ENCODE data around the gene WDR74.

The WDR74 gene

GRCh38 chr11:62880803-62881578, 41.6 kb upstream of the WDR74 start, which contains the start of gene SLC3A2:
TSS of gene SLC3A2 (plus strand) at chr11:62880896. CDS start at chr11:62881024, 128 bp downstream.
- H3K9me3 ChIP-seq (replicated peaks in 1 of 2; ENCODE audit: control insufficient read depth in 2 of 2, insufficient read depth in 1 of 2, low read depth in 1 of 2, low read length in 2 of 2): no peaks in the 10 kb centered on the region
- DNase-seq (ENCODE audit: low spot score): peak; percentile 86
- H4K91ac ChIP-seq (ENCODE audit: low read depth, low read length, poor library complexity): peak within 1 kb of the TSS; percentile 94
- H2AK5ac ChIP-seq (ENCODE audit: low read depth, low read length): peak within 1 kb of the TSS; percentile 97
- peak within 1 kb of the TSS; percentile 96 for H3K27ac ChIP-seq (replicated peaks; ENCODE audit: low read length)
- H3K18ac ChIP-seq (ENCODE audit: low read length): peak within 1 kb of the TSS; percentile 99
- peak within 1 kb of the TSS; percentile 98 for H2BK5ac ChIP-seq (ENCODE audit: low read length)
- H2BK12ac ChIP-seq (ENCODE audit: low read length): peak within 1 kb of the TSS; percentile 92
- H3K14ac ChIP-seq (ENCODE audit: low read length): peak within 1 kb of the TSS; percentile 99
- H3K4me2 ChIP-seq (ENCODE audit: insufficient read depth, low read length, poor library complexity, severe bottlenecking): peak within 1 kb of the TSS; percentile 54
- peak within 1 kb of the TSS; percentile 82 to 93 for H3K4me3 ChIP-seq (ENCODE audit: low read length in 2 of 2)
- H3K27me3 ChIP-seq (ENCODE audit: control insufficient read depth in 3 of 3, insufficient read depth in 3 of 3, low read depth in 1 of 3, low read length in 3 of 3): no peaks in the 10 kb centered on the region
- peaks cover 16 to 36% of the 10 kb centered on the region in 2 donors for H3K4me1 ChIP-seq (ENCODE audit: control insufficient read depth in 2 of 2, insufficient read depth in 1 of 2, low read depth in 1 of 2, low read length in 2 of 2)
- WGBS, 2 donors (ENCODE audit: extremely low coverage in 2 of 2, insufficient read length in 2 of 2, insufficient replicate concordance in 1 of 2): no CpG with 5 or more reads among the region's 69 CpGs
- H3K9ac ChIP-seq (ENCODE audit: low read depth, low read length, poor library complexity): peak within 1 kb of the TSS; percentile 100
- H2BK120ac ChIP-seq (ENCODE audit: low read depth, low read length): peak within 1 kb of the TSS; percentile 62
- H2AFZ ChIP-seq (ENCODE audit: low read length): peak within 1 kb of the TSS; percentile 55
- no peak within 1 kb of the TSS for H4K8ac ChIP-seq (ENCODE audit: low read depth, low read length)
- H3K79me1 ChIP-seq (ENCODE audit: low read depth, low read length): peaks cover 15% of the 10 kb centered on the region
- peak within 1 kb of the TSS; percentile 60 for H2BK15ac ChIP-seq (ENCODE audit: low read length)
- H3K4ac ChIP-seq (ENCODE audit: low read length): peak within 1 kb of the TSS; percentile 72
- peaks cover 44 to 84% of the 10 kb centered on the region in 2 donors for H3K36me3 ChIP-seq (replicated peaks in 1 of 2; ENCODE audit: control insufficient read depth in 2 of 2, insufficient read depth in 2 of 2, low read length in 2 of 2)
- H3K23ac ChIP-seq (ENCODE audit: low read depth, low read length, poor library complexity): peak within 1 kb of the TSS; percentile 100

GRCh38 chr11:62880231-62880802, 40.9 kb upstream of the WDR74 start:
- peak overlapping the region; percentile 96 for H3K27ac ChIP-seq (replicated peaks; ENCODE audit: low read length)
- H3K4me3 ChIP-seq (ENCODE audit: low read length in 2 of 2): peak overlapping the region; percentile 70 to 82
- peak overlapping the region; percentile 54 for H3K4me2 ChIP-seq (ENCODE audit: insufficient read depth, low read length, poor library complexity, severe bottlenecking)
- H3K9ac ChIP-seq (ENCODE audit: low read depth, low read length, poor library complexity): peak overlapping the region; percentile 100
- H3K36me3 ChIP-seq (replicated peaks in 1 of 2; ENCODE audit: control insufficient read depth in 2 of 2, insufficient read depth in 2 of 2, low read length in 2 of 2): peaks cover 38 to 82% of the 10 kb centered on the region in 2 donors
- peaks cover 16 to 34% of the 10 kb centered on the region in 2 donors for H3K4me1 ChIP-seq (ENCODE audit: control insufficient read depth in 2 of 2, insufficient read depth in 1 of 2, low read depth in 1 of 2, low read length in 2 of 2)
- H2AFZ ChIP-seq (ENCODE audit: low read length): peak overlapping the region; percentile 55
- H2BK5ac ChIP-seq (ENCODE audit: low read length): peak overlapping the region; percentile 85
- H2BK15ac ChIP-seq (ENCODE audit: low read length): peak overlapping the region; percentile 60
- no peak overlapping the region for H4K8ac ChIP-seq (ENCODE audit: low read depth, low read length)
- H3K9me3 ChIP-seq (replicated peaks in 1 of 2; ENCODE audit: control insufficient read depth in 2 of 2, insufficient read depth in 1 of 2, low read depth in 1 of 2, low read length in 2 of 2): no peaks in the 10 kb centered on the region
- WGBS, 2 donors (ENCODE audit: extremely low coverage in 2 of 2, insufficient read length in 2 of 2, insufficient replicate concordance in 1 of 2): no CpG with 5 or more reads among the region's 16 CpGs
- no peak overlapping the region for H3K4ac ChIP-seq (ENCODE audit: low read length)
- DNase-seq (ENCODE audit: low spot score): no peak
- no peak overlapping the region for H2BK12ac ChIP-seq (ENCODE audit: low read length)
- peak overlapping the region; percentile 100 for H3K23ac ChIP-seq (ENCODE audit: low read depth, low read length, poor library complexity)
- H3K27me3 ChIP-seq (ENCODE audit: control insufficient read depth in 3 of 3, insufficient read depth in 3 of 3, low read depth in 1 of 3, low read length in 3 of 3): no peaks in the 10 kb centered on the region
- peak overlapping the region; percentile 62 for H2BK120ac ChIP-seq (ENCODE audit: low read depth, low read length)
- no peak overlapping the region for H3K14ac ChIP-seq (ENCODE audit: low read length)
- H3K18ac ChIP-seq (ENCODE audit: low read length): peak overlapping the region; percentile 65
- H2AK5ac ChIP-seq (ENCODE audit: low read depth, low read length): no peak overlapping the region
- H3K79me1 ChIP-seq (ENCODE audit: low read depth, low read length): peaks cover 13% of the 10 kb centered on the region
- H4K91ac ChIP-seq (ENCODE audit: low read depth, low read length, poor library complexity): no peak overlapping the region

GRCh38 chr11:62879235-62879978, 40.0 kb upstream of the WDR74 start:
- no peak overlapping the region for H2BK15ac ChIP-seq (ENCODE audit: low read length)
- H2BK120ac ChIP-seq (ENCODE audit: low read depth, low read length): no peak overlapping the region
- no peak overlapping the region for H4K91ac ChIP-seq (ENCODE audit: low read depth, low read length, poor library complexity)
- H3K4me2 ChIP-seq (ENCODE audit: insufficient read depth, low read length, poor library complexity, severe bottlenecking): no peak overlapping the region
- peak overlapping the region; percentile 17 for H3K9ac ChIP-seq (ENCODE audit: low read depth, low read length, poor library complexity)
- DNase-seq (ENCODE audit: low spot score): no peak
- WGBS, 2 donors (ENCODE audit: extremely low coverage in 2 of 2, insufficient read length in 2 of 2, insufficient replicate concordance in 1 of 2): no CpG with 5 or more reads among the region's 7 CpGs
- H3K79me1 ChIP-seq (ENCODE audit: low read depth, low read length): peaks cover 9% of the 10 kb centered on the region
- no peak overlapping the region for H2AFZ ChIP-seq (ENCODE audit: low read length)
- H3K23ac ChIP-seq (ENCODE audit: low read depth, low read length, poor library complexity): no peak overlapping the region
- H4K8ac ChIP-seq (ENCODE audit: low read depth, low read length): no peak overlapping the region
- no peak overlapping the region for H3K4ac ChIP-seq (ENCODE audit: low read length)
- H3K36me3 ChIP-seq (replicated peaks in 1 of 2; ENCODE audit: control insufficient read depth in 2 of 2, insufficient read depth in 2 of 2, low read length in 2 of 2): peaks cover 34 to 82% of the 10 kb centered on the region in 2 donors
- no peak overlapping the region for H2BK12ac ChIP-seq (ENCODE audit: low read length)
- H3K4me1 ChIP-seq (ENCODE audit: control insufficient read depth in 2 of 2, insufficient read depth in 1 of 2, low read depth in 1 of 2, low read length in 2 of 2): peaks cover 16 to 29% of the 10 kb centered on the region in 2 donors
- H2AK5ac ChIP-seq (ENCODE audit: low read depth, low read length): no peak overlapping the region
- H3K27me3 ChIP-seq (ENCODE audit: control insufficient read depth in 3 of 3, insufficient read depth in 3 of 3, low read depth in 1 of 3, low read length in 3 of 3): no peaks in the 10 kb centered on the region
- H3K4me3 ChIP-seq (ENCODE audit: low read length in 2 of 2): peak overlapping the region in 1 of 2 donors; percentile 82
- no peak overlapping the region for H3K18ac ChIP-seq (ENCODE audit: low read length)
- H2BK5ac ChIP-seq (ENCODE audit: low read length): no peak overlapping the region
- no peaks in the 10 kb centered on the region for H3K9me3 ChIP-seq (replicated peaks in 1 of 2; ENCODE audit: control insufficient read depth in 2 of 2, insufficient read depth in 1 of 2, low read depth in 1 of 2, low read length in 2 of 2)
- peak overlapping the region; percentile 24 for H3K27ac ChIP-seq (replicated peaks; ENCODE audit: low read length)
- H3K14ac ChIP-seq (ENCODE audit: low read length): peak overlapping the region; percentile 32

Measured in neuronal stem cell (in vitro differentiated cells).